ENCODE data around the gene CNKSR2. TPM values are rescaled to one million over a fixed set of nuclear protein-coding genes. Genes with fewer than 3 reads are reported as not detected.

CNKSR2 gene
- total RNA-seq, 1 experiment from 2014 or later, result 11.3 TPM

DNA sequence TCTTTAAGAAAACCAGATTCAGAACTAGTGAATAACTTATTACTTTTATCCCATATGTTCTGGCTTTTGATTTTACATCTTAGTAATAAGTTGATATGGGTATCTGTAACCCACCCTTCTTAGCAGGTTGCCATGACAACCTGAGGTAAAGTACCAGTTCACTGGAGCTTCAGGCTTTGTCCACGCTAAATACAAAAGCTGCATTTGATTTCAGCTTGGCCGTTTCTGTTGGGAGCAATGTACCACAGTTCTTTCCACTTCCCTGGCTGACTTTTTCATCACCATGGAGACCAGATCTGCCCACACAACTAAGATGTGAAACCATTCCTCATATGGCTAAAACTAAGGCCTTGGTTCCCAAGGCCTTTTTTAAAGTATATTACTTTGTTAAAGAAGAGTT lies 257.8 kb downstream of the CNKSR2 start (continued):
- TF ChIP-seq, protein P1, sequence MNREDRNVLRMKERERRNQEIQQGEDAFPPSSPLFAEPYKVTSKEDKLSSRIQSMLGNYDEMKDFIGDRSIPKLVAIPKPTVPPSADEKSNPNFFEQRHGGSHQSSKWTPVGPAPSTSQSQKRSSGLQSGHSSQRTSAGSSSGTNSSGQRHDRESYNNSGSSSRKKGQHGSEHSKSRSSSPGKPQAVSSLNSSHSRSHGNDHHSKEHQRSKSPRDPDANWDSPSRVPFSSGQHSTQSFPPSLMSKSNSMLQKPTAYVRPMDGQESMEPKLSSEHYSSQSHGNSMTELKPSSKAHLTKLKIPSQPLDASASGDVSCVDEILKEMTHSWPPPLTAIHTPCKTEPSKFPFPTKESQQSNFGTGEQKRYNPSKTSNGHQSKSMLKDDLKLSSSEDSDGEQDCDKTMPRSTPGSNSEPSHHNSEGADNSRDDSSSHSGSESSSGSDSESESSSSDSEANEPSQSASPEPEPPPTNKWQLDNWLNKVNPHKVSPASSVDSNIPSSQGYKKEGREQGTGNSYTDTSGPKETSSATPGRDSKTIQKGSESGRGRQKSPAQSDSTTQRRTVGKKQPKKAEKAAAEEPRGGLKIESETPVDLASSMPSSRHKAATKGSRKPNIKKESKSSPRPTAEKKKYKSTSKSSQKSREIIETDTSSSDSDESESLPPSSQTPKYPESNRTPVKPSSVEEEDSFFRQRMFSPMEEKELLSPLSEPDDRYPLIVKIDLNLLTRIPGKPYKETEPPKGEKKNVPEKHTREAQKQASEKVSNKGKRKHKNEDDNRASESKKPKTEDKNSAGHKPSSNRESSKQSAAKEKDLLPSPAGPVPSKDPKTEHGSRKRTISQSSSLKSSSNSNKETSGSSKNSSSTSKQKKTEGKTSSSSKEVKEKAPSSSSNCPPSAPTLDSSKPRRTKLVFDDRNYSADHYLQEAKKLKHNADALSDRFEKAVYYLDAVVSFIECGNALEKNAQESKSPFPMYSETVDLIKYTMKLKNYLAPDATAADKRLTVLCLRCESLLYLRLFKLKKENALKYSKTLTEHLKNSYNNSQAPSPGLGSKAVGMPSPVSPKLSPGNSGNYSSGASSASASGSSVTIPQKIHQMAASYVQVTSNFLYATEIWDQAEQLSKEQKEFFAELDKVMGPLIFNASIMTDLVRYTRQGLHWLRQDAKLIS (CRISPR knock-in tag; IDR thresholded peaks at IDR 0.05; ENCODE audit: borderline replicate concordance), result no peak
- TF ChIP-seq, protein P2, sequence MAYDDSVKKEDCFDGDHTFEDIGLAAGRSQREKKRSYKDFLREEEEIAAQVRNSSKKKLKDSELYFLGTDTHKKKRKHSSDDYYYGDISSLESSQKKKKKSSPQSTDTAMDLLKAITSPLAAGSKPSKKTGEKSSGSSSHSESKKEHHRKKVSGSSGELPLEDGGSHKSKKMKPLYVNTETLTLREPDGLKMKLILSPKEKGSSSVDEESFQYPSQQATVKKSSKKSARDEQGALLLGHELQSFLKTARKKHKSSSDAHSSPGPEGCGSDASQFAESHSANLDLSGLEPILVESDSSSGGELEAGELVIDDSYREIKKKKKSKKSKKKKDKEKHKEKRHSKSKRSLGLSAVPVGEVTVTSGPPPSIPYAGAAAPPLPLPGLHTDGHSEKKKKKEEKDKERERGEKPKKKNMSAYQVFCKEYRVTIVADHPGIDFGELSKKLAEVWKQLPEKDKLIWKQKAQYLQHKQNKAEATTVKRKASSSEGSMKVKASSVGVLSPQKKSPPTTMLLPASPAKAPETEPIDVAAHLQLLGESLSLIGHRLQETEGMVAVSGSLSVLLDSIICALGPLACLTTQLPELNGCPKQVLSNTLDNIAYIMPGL (CRISPR knock-in tag; IDR thresholded peaks at IDR 0.05), result no peak
- TF ChIP-seq RELA (CRISPR knock-in tag; IDR thresholded peaks at IDR 0.05; ENCODE audit: borderline replicate concordance), result no peak
- TF ChIP-seq ZNF232 (CRISPR knock-in tag; IDR thresholded peaks at IDR 0.05), result no peak

DNA sequence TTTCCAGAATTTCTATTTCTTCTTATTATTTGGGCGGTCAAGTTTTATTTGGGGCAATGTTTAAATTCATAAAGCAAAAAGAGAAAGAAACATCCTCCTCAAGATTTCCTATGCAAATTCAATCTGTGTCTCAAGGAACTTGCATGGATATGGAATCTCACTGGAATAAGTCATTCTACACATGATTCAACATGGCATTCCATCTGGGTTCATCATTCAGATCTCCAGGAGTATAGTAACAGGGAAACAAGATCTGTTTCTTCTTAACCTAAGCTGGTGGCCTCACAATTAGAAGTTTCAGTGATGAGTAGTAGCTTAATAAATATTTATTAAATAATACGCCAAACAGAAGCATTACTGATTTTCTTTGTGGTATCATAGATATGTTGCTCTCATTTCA lies 264.1 kb downstream of the CNKSR2 start:
- Mint-ChIP-seq H3K4me1 (peaks cover 3% of the 10 kb centered on the region; the same call in 1 of the 2 replicates), H3K9me3 (no peaks in the 10 kb centered on the region), H3K4me3 (no peak overlapping the region), H3K27me3 (ENCODE audit: low read depth) (no peaks in the 10 kb centered on the region), H3K27ac (no peak overlapping the region), H3K36me3 (no peaks in the 10 kb centered on the region)
- CTCF ChIA-PET, result no interaction called here
- DNase-seq (ENCODE audit: low spot score), result no peak
- no peak for ATAC-seq
- TF ChIP-seq SP1 (CRISPR knock-in tag; conservative IDR thresholded peaks at IDR 0.05), result no peak
- POLR2A ChIA-PET, result no interaction called here

DNA sequence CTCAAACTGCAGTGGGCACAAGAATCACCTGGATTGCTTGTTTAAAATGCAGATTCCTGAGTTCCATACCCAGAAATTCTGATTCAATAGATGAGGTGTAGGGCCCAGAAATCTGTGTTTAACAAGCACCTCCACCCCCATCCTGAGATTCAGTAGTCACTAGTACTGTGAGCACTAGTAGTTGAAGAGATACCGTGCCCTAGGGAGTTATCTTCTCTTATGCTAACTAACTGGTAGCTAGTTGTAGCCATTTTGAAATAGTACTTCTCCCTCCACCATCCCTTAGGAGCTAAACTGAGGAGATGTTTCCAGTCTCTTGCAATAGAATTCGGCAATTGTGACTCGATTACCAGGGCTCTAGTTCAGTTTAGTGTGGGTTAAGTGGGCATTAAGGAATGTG lies 265.6 kb downstream of the CNKSR2 start:
- ChIA-PET POLR2A (no interaction called here), CTCF (no interaction called here)
- TF ChIP-seq, protein P3, sequence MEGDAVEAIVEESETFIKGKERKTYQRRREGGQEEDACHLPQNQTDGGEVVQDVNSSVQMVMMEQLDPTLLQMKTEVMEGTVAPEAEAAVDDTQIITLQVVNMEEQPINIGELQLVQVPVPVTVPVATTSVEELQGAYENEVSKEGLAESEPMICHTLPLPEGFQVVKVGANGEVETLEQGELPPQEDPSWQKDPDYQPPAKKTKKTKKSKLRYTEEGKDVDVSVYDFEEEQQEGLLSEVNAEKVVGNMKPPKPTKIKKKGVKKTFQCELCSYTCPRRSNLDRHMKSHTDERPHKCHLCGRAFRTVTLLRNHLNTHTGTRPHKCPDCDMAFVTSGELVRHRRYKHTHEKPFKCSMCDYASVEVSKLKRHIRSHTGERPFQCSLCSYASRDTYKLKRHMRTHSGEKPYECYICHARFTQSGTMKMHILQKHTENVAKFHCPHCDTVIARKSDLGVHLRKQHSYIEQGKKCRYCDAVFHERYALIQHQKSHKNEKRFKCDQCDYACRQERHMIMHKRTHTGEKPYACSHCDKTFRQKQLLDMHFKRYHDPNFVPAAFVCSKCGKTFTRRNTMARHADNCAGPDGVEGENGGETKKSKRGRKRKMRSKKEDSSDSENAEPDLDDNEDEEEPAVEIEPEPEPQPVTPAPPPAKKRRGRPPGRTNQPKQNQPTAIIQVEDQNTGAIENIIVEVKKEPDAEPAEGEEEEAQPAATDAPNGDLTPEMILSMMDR (IDR thresholded peaks at IDR 0.05), result no peak
- TF ChIP-seq CBFB (CRISPR knock-in tag; IDR thresholded peaks at IDR 0.05; ENCODE audit: low read depth) (no peak), NR3C1 (CRISPR knock-in tag; conservative IDR thresholded peaks at IDR 0.05; ENCODE audit: low read depth) (no peak), GRHL2 (CRISPR knock-in tag; IDR thresholded peaks at IDR 0.05; ENCODE audit: insufficient replicate concordance, severe bottlenecking) (no peak), NR2C2 (CRISPR knock-in tag; IDR thresholded peaks at IDR 0.05) (no peak), ZNF396 (CRISPR knock-in tag; IDR thresholded peaks at IDR 0.05; ENCODE audit: borderline replicate concordance) (no peak)
- TF ChIP-seq, protein P4, sequence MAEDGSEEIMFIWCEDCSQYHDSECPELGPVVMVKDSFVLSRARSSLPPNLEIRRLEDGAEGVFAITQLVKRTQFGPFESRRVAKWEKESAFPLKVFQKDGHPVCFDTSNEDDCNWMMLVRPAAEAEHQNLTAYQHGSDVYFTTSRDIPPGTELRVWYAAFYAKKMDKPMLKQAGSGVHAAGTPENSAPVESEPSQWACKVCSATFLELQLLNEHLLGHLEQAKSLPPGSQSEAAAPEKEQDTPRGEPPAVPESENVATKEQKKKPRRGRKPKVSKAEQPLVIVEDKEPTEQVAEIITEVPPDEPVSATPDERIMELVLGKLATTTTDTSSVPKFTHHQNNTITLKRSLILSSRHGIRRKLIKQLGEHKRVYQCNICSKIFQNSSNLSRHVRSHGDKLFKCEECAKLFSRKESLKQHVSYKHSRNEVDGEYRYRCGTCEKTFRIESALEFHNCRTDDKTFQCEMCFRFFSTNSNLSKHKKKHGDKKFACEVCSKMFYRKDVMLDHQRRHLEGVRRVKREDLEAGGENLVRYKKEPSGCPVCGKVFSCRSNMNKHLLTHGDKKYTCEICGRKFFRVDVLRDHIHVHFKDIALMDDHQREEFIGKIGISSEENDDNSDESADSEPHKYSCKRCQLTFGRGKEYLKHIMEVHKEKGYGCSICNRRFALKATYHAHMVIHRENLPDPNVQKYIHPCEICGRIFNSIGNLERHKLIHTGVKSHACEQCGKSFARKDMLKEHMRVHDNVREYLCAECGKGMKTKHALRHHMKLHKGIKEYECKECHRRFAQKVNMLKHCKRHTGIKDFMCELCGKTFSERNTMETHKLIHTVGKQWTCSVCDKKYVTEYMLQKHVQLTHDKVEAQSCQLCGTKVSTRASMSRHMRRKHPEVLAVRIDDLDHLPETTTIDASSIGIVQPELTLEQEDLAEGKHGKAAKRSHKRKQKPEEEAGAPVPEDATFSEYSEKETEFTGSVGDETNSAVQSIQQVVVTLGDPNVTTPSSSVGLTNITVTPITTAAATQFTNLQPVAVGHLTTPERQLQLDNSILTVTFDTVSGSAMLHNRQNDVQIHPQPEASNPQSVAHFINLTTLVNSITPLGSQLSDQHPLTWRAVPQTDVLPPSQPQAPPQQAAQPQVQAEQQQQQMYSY (CRISPR knock-in tag; IDR thresholded peaks at IDR 0.05), result no peak
- TF ChIP-seq, protein P5, sequence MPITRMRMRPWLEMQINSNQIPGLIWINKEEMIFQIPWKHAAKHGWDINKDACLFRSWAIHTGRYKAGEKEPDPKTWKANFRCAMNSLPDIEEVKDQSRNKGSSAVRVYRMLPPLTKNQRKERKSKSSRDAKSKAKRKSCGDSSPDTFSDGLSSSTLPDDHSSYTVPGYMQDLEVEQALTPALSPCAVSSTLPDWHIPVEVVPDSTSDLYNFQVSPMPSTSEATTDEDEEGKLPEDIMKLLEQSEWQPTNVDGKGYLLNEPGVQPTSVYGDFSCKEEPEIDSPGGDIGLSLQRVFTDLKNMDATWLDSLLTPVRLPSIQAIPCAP (CRISPR knock-in tag; IDR thresholded peaks at IDR 0.05), result no peak
- H3K4me1 Mint-ChIP-seq, result peaks cover 3% of the 10 kb centered on the region; the same call in 1 of the 2 replicates
- DNase-seq (ENCODE audit: low spot score) (no peak), ATAC-seq (peak; percentile 59)
- H3K36me3 Mint-ChIP-seq, result no peaks in the 10 kb centered on the region
- H3K27me3 Mint-ChIP-seq (ENCODE audit: low read depth), result no peaks in the 10 kb centered on the region
- H3K4me3 Mint-ChIP-seq, result no peak overlapping the region
- H3K27ac Mint-ChIP-seq, result no peak overlapping the region
- H3K9me3 Mint-ChIP-seq, result no peaks in the 10 kb centered on the region

Data from WTC11 (cell line).